Skeletal muscle cell (primary cell): ENCODE data around the gene CTCFL.

Experiments
- DNase-seq: peaks from one replicate; pipeline ENCODE4 v3.0.0-alpha.2; 2010; ENCODE audit warnings: low read depth
- H3K4me3 ChIP-seq: 2 replicates; pipeline ENCODE4 v1.5.1; 2011; ENCODE audit warnings: low read depth, mild to moderate bottlenecking, control low read depth, low read length, moderate library complexity

CTCFL gene

DNA sequence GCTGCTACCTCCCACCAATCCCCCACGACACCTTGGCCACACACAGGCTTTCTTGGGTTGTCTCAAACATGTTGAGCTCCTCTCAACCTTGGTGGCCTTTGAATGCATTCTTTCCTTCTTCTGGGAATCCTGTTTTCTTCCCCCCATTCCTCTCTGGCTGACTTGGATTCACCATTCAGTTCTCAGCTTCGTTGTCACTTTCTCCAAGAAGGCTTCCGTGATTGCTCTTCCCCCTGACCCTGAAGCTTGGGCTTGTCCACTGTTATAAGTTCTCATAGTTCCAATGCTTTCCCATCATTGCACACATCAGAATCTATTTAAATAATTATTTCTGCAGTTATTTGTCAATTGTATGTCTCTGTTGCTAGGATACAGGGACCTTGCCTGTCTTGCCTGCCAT, 69.6 kb downstream of the CTCFL start:
- no peak for DNase-seq
- no peak overlapping the region for H3K4me3 ChIP-seq

DNA sequence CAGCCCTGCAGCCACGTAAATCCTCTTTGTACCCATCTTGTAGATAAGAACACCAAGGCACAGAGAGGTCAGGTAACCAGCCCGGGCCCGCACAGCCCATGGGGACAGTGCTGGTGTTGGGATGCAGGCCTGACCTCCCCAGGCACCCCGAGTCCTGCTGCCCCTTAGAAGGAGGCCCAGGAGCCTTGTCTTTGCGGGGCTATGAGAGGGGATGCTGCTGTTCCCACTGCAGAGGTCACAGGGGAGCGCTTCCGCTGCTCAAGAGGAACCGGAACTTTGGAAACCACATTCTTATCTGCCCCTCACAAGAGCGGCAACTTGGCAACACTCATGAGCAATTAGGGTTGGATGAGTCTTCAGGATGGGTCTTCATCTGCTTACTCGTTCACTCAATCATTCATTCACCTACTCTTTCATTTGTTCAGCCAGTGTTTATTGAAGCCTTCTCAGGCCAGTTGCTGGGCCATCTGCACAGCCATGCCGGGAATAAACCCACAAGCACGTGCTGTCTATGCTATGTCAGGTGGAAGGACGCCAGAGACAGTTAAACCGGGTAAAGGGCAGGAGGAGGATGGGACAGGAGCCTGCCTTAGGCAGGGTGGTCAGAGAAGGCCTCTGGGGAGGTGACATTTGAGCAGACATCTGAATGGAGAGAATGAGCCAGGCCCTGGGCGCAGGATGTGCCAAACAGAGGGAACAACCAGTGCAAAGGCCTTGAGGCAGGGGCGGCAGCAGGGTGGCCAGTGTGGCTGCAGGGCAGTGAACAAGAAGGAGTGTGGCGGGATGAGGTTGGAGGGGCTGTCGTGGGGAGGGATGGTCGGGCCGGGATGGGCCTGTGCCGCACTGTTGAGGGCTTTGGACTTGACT, 72.9 kb downstream of the CTCFL start:
- H3K4me3 ChIP-seq = no peak overlapping the region
- DNase-seq = no peak

GRCh38 chr20:57451431-57451794, 73.5 kb downstream of the CTCFL start:
- DNase-seq = no peak
- H3K4me3 ChIP-seq = no peak overlapping the region

- H3K4me3 ChIP-seq = no peak overlapping the region
- no peak for DNase-seq
These were observed 74.0 kb downstream of the CTCFL start for GRCh38 chr20:57450931-57451330.

DNA sequence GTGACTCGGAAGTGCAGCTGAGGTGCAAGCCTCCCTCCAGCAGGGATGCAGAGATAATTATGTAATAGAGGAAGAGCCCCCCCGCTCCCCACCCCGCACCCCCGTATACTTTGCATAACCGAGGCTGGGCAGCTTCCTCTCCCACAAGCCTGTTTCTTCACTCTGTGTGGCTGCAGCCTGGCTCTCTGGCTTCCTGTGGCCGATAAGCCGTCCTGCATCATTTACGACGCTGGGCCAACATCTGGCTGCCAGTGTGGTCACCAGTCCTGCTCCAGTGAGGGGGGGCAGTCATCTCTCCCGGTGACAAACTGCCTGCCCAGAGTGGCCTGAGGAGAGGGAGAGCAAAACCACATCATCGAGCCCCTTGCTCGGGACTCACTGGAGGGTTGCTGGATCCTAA, 74.5 kb downstream of the CTCFL start:
- DNase-seq = no peak
- H3K4me3 ChIP-seq = no peak overlapping the region

DNA sequence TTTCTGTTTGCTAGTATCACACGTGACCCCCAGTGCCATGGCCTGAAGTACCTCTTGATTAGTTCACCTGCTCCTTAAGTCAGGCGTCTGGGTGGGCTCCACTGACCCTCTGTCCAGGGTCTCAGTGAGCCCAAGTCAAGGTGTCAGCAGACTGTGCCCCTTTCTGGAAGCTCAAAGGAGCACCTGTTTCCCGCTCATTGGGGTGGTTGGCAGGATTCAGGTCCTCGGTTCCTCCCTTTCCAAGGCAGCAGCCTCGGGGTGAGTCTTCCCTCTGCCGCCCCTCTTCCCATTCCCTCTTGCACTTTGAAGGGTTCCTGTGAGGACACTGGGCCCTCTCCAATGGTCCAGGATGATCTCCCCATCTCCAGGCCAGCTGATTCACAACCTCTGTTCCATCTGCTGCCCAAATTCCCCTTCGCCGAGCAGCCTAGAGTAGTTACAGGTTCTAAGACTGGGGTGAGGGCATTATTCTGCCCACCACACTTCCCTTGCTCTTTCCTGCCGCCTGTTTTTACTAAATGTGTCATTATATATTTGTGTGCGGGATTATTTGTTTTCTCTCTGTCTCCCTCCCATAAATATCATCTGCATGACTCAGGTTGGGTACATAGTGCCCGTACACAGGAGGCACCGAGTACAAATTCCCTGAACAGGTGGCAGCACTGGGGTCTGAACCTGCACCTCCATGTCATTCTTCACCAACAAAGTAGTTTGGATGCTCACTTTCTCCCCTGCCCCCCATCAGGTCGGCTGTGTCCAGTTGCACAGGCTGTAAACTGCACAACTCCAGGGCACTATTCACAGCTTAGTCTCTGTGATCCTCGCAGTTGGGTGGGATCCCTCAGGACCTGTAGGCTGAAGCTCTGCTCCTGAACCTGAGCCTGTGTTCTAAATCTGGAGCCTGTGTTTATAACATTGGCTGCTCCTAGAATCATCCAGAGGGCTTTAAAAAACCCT, 75.3 kb downstream of the CTCFL start:
- no peak for DNase-seq
- no peak overlapping the region for H3K4me3 ChIP-seq

DNA sequence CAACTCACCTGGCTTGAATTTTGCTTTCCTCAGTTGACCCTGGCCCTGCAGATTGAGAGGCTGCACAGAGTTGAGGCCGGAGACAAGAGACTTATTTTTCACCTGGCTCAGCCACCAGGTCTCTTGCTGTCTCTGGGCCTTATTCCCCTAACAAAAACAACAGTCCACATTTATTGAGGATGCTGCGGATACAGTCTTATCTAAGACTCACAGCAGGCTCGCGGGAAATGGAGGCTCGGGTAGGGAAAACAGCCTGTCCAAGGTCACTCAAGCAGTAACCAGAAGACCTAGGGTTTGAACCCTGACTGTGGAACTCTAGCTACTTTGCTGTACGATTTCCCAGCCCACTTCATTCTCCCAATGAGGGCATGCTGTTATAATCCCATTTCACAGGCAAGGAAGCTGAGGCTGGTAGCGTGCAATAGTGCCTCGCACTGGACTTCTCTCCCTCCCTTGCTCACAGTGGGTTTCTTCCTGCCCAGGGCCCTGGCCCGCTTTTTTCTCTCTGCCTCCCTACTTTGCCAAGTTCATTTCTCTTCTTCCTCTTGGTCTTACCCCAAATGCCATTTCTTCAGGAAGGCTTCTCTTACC, 76.1 kb downstream of the CTCFL start:
- H3K4me3 ChIP-seq = no peak overlapping the region
- no peak for DNase-seq
